ENCODE measurements around the gene PRKCD. TPM values are rescaled to one million over a fixed set of nuclear protein-coding genes. Genes with fewer than 3 reads are reported as not detected.

Gene PRKCD
- total RNA-seq, 2 experiments from 2014 or later: 13.3 to 108 TPM

GRCh38 chr3:53164911-53165310, 3.9 kb downstream of the PRKCD start:
- BruUV-seq (replicated peaks): no TSS peak
- ChIA-PET POLR2A (interaction anchor here (0.7 to 3.4 kb wide), 4 partner anchors 11 to 31 kb away, joined by 3 to 10 read pairs (median 3); no protein-coding TSS in a partner anchor), CTCF (ENCODE audit: unreplicated experiment) (interaction anchor here (0.6 to 1.4 kb wide), 4 partner anchors 11 to 31 kb away, joined by 3 to 5 read pairs (median 4); no protein-coding TSS in a partner anchor)
- H3K4me3 ChIP-seq (ENCODE audit: low read depth, low read length, poor library complexity, severe bottlenecking): peak overlapping the region; percentile 36
- no peak overlapping the region for H2AFZ ChIP-seq (ENCODE audit: low read length)
- H3K27ac ChIP-seq (ENCODE audit: low read depth, low read length, poor library complexity, severe bottlenecking): peak overlapping the region; percentile 94
- no peaks in the 10 kb centered on the region for H3K9me3 ChIP-seq (ENCODE audit: low read length)
- peaks cover 14% of the 10 kb centered on the region; the same call in 1 of the 2 replicates for H4K20me1 ChIP-seq (ENCODE audit: insufficient read depth, low read length)
- TF ChIP-seq EZH2phosphoT487 (IDR thresholded peaks at IDR 0.05; ENCODE audit: borderline replicate concordance, low read depth, low read length): no peak
- H3K36me3 ChIP-seq (ENCODE audit: insufficient read depth, low read length): peaks cover 55% of the 10 kb centered on the region; the same call in 1 of the 2 replicates
- DNase-seq (ENCODE audit: low spot score): no peak
- H3K4me2 ChIP-seq (ENCODE audit: low read length): peak overlapping the region; percentile 91
- peaks cover 79% of the 10 kb centered on the region for H3K4me1 ChIP-seq (ENCODE audit: insufficient read depth, low read length, poor library complexity, severe bottlenecking)
- H3K9me2 ChIP-seq (ENCODE audit: insufficient read depth, low read length): no peaks in the 10 kb centered on the region
- intact Hi-C loops (cut with micrococcal nuclease; ENCODE audit: unreplicated experiment): no loop called here
- H3K79me2 ChIP-seq (ENCODE audit: insufficient read depth, low read depth, low read length): peaks cover 85% of the 10 kb centered on the region

GRCh38 chr3:53166206-53166605, 5.2 kb downstream of the PRKCD start:
- no TSS peak for BruUV-seq (replicated peaks)
- Histone ChIP-seq H4K20me1 (ENCODE audit: insufficient read depth, low read length) (peaks cover 14% of the 10 kb centered on the region; the same call in 1 of the 2 replicates), H2AFZ (ENCODE audit: low read length) (no peak overlapping the region), H3K9me3 (ENCODE audit: low read length) (no peaks in the 10 kb centered on the region), H3K36me3 (ENCODE audit: insufficient read depth, low read length) (peaks cover 67% of the 10 kb centered on the region; the same call in 1 of the 2 replicates), H3K79me2 (ENCODE audit: insufficient read depth, low read depth, low read length) (peaks cover 97% of the 10 kb centered on the region), H3K4me3 (ENCODE audit: low read depth, low read length, poor library complexity, severe bottlenecking) (peak overlapping the region; percentile 53), H3K4me1 (ENCODE audit: insufficient read depth, low read length, poor library complexity, severe bottlenecking) (peaks cover 84% of the 10 kb centered on the region), H3K27ac (ENCODE audit: low read depth, low read length, poor library complexity, severe bottlenecking) (peak overlapping the region; percentile 94), H3K4me2 (ENCODE audit: low read length) (peak overlapping the region; percentile 91), H3K9me2 (ENCODE audit: insufficient read depth, low read length) (no peaks in the 10 kb centered on the region)
- DNase-seq (ENCODE audit: low spot score): no peak
- CTCF ChIA-PET (ENCODE audit: unreplicated experiment): interaction anchor here (0.8 to 1.4 kb wide), 4 partner anchors 9 to 30 kb away, joined by 3 to 5 read pairs (median 4); no protein-coding TSS in a partner anchor
- intact Hi-C loops (cut with micrococcal nuclease; ENCODE audit: unreplicated experiment): no loop called here
- POLR2A ChIA-PET: interaction anchor here (1.0 kb wide), 1 partner anchor 38 kb away, joined by 3 read pairs; no protein-coding TSS in a partner anchor
- no peak for TF ChIP-seq EZH2phosphoT487 (IDR thresholded peaks at IDR 0.05; ENCODE audit: borderline replicate concordance, low read depth, low read length)
- TF ChIP-seq, protein P1, sequence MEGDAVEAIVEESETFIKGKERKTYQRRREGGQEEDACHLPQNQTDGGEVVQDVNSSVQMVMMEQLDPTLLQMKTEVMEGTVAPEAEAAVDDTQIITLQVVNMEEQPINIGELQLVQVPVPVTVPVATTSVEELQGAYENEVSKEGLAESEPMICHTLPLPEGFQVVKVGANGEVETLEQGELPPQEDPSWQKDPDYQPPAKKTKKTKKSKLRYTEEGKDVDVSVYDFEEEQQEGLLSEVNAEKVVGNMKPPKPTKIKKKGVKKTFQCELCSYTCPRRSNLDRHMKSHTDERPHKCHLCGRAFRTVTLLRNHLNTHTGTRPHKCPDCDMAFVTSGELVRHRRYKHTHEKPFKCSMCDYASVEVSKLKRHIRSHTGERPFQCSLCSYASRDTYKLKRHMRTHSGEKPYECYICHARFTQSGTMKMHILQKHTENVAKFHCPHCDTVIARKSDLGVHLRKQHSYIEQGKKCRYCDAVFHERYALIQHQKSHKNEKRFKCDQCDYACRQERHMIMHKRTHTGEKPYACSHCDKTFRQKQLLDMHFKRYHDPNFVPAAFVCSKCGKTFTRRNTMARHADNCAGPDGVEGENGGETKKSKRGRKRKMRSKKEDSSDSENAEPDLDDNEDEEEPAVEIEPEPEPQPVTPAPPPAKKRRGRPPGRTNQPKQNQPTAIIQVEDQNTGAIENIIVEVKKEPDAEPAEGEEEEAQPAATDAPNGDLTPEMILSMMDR (conservative IDR thresholded peaks at IDR 0.05; ENCODE audit: low read length): no peak

DNA sequence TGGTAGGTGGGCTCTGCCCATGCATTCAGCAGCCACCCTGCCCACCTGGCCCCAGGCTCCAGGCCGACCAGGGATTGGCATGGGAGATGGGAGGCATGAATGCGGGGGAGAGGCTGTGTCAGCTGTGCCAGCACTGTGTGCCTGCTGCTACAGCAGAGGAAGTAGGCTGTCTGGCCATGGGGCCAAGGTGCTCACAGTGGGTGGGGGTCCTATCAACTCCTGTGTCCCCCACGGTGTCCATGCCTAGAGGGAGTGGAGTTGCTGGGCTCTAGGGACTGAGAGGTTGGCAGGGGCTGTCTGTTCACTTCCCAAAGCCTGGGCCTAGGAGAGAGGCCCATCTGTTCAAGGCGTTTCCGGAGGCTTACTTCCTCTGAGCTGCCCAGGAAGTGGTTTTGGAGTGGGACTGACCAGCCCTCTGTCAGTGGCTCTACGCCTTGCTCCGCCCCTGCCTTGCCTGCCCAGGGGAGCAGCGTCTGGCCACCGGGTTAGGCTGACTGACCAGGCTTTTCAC, 5.8 kb downstream of the PRKCD start:
- intact Hi-C loops (cut with micrococcal nuclease; ENCODE audit: unreplicated experiment): no loop called here

More for the DNA sequence above, 5.8 kb downstream of the PRKCD start:
- no peaks in the 10 kb centered on the region for H3K9me2 ChIP-seq (ENCODE audit: insufficient read depth, low read length)
- H2AFZ ChIP-seq (ENCODE audit: low read length): no peak overlapping the region
- no peaks in the 10 kb centered on the region for H3K9me3 ChIP-seq (ENCODE audit: low read length)
- peaks cover 14% of the 10 kb centered on the region; the same call in 1 of the 2 replicates for H4K20me1 ChIP-seq (ENCODE audit: insufficient read depth, low read length)
- H3K4me2 ChIP-seq (ENCODE audit: low read length): peak overlapping the region; percentile 91
- TF ChIP-seq, protein P1 (conservative IDR thresholded peaks at IDR 0.05; ENCODE audit: low read length): no peak
- no peak for TF ChIP-seq EZH2phosphoT487 (IDR thresholded peaks at IDR 0.05; ENCODE audit: borderline replicate concordance, low read depth, low read length)
- ChIA-PET POLR2A (interaction anchor here (1.3 to 1.6 kb wide), 4 partner anchors 8 to 24 kb away, joined by 4 to 7 read pairs (median 6); no protein-coding TSS in a partner anchor), CTCF (ENCODE audit: unreplicated experiment) (no interaction called here)
- peak overlapping the region; percentile 53 for H3K4me3 ChIP-seq (ENCODE audit: low read depth, low read length, poor library complexity, severe bottlenecking)
- peak overlapping the region; percentile 94 for H3K27ac ChIP-seq (ENCODE audit: low read depth, low read length, poor library complexity, severe bottlenecking)
- peaks cover 100% of the 10 kb centered on the region for H3K79me2 ChIP-seq (ENCODE audit: insufficient read depth, low read depth, low read length)
- peaks cover 91% of the 10 kb centered on the region for H3K4me1 ChIP-seq (ENCODE audit: insufficient read depth, low read length, poor library complexity, severe bottlenecking)
- H3K36me3 ChIP-seq (ENCODE audit: insufficient read depth, low read length): peaks cover 68% of the 10 kb centered on the region; the same call in 1 of the 2 replicates
- no TSS peak for BruUV-seq (replicated peaks)
- no peak for DNase-seq (ENCODE audit: low spot score)
